GM18519 (cell line): ENCODE results near the gene NPM3.

ENCODE experiments used
- ATAC-seq: cut with Tn5 transposase; IDR thresholded peaks from one replicate; pipeline ENCODE4 v1.9.1; 2021; ENCODE audit warnings: mild to moderate bottlenecking, moderate library complexity; ENCODE audit not compliant: unreplicated experiment, low FRiP score

NPM3 gene

GRCh38 chr10:101775273-101776160, 7.7 kb downstream of the NPM3 start, which contains the start of gene FGF8:
Gene FGF8, minus strand, starts transcription at chr10:101776114. Its CDS starts 214 bp downstream, at chr10:101775900.
- no peak for ATAC-seq

- ATAC-seq, result no peak
Measured at GRCh38 chr10:101774589-101775272, 8.5 kb downstream of the NPM3 start.

GRCh38 chr10:101773923-101774588, 9.2 kb downstream of the NPM3 start:
- ATAC-seq, result no peak

- no peak for ATAC-seq
Measured at GRCh38 chr10:101772895-101773761, 10.1 kb downstream of the NPM3 start.

GRCh38 chr10:101772017-101772894, 11.0 kb downstream of the NPM3 start:
- ATAC-seq, result no peak

- ATAC-seq, result no peak
Measured at GRCh38 chr10:101771380-101771779, 11.9 kb downstream of the NPM3 start.

GRCh38 chr10:101770331-101771215, 12.7 kb downstream of the NPM3 start:
- no peak for ATAC-seq

- no peak for ATAC-seq
Measured at GRCh38 chr10:101769541-101770180, 13.6 kb downstream of the NPM3 start.

GRCh38 chr10:101768791-101769170, 14.5 kb downstream of the NPM3 start:
- no peak for ATAC-seq

- ATAC-seq, result no peak
Measured at GRCh38 chr10:101767966-101768790, 15.1 kb downstream of the NPM3 start.

GRCh38 chr10:101767600-101767945, 15.7 kb downstream of the NPM3 start:
- ATAC-seq, result no peak

- ATAC-seq, result no peak
Measured at GRCh38 chr10:101766753-101767599, 16.3 kb downstream of the NPM3 start.

- no peak for ATAC-seq
Measured at GRCh38 chr10:101766306-101766705, 16.9 kb downstream of the NPM3 start.

- ATAC-seq, result no peak
Measured at GRCh38 chr10:101763141-101763846, 20.0 kb downstream of the NPM3 start.

- no peak for ATAC-seq
Measured at GRCh38 chr10:101762736-101763135, 20.5 kb downstream of the NPM3 start.

- no peak for ATAC-seq
Measured at GRCh38 chr10:101761226-101761625, 22.0 kb downstream of the NPM3 start.
